Kidney capillary endothelial cell (primary cell): Measurements from ENCODE around the gene ALAD.
"Not testable (repeated sequence)": the region's sequence is repeated elsewhere in the genome, so short reads cannot be mapped to it uniquely, and the experiment has no call there.

ENCODE experiments used
- DNase-seq: peaks from one replicate; pipeline ENCODE4 v3.0.0-alpha.2; 2018; ENCODE audit warnings: low spot score

Gene ALAD

DNA sequence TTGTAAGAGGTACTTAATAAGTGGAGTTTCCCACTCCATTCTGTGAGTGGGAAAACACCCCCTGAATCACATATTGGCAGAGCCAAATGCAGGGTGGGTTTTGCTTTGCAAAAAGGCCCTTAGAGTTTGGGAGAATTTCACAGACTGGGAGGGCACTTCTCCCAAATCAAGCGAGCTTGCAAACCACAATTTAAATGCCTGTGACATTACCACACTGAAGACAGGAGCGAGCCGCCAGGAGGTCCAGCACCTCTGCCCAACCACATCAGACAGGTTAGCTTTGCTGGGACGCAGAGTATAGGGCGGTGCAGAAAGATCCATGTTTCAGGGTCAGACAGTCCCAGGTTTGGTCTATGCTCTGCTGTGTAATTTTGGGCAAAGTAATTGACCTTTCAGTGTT lies 2.3 kb downstream of the ALAD start:
- no peak for DNase-seq

DNA sequence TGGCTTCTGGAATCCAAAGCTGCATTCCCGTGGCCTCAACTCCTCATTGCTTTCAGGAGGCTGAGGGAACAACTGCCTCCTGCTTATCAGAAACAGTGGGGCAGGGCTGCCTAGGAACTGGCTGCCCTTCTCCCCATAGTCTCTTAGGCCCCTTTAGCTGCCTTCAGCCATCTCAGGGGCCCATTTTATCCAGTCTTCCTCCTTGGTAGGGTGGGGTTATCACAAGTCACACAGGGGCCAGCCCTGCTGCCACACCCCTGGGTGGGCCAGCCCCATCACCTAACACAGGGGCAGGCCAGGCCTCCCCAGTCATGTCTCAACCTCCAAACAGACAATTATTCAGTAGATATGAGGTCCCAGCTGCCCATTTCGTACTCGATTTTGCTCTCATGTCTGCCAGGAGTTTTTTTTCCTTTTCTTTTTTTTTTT lies 3.9 kb downstream of the ALAD start:
- DNase-seq, result no peak

DNA sequence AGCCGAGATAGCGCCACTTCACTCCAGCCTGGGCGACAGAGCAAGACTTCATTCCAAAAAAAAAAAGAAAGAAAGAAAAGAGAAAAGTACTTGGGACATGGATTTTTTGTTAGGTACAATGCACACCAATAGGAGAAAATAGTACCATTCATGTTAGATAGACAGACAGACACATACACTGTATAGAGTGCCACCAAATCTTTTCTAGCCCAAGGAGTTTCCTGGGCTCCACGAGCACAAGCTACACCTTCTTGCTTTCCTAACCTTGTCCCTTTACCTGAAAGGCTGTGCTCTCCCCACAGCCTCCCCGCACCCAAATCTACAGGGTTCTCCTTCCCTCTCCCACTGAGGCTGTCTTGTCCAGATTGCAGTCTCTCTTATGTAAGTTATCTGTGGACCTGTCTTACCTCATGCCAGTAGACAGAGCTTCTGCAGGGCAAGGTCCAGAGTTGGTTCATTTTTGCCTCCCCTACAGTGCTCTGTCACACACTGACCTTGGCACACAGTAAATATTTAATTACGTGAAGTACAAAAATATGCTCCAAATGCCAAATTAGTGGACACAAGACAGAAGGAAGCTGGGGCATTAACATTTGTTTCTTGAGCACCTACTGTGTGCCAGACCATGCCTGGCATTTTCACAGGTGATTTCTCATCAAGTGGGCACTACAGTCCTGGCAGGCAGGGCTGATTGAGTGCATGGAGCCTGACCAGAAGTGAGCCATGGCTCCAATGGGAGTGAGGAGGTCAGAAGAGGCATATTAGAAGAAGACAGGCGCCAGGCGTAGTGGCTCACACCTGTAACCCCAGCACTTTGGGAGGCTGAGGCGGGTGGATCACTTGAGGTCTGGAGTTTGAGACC lies 5.9 kb downstream of the ALAD start:
- DNase-seq, result no peak

DNA sequence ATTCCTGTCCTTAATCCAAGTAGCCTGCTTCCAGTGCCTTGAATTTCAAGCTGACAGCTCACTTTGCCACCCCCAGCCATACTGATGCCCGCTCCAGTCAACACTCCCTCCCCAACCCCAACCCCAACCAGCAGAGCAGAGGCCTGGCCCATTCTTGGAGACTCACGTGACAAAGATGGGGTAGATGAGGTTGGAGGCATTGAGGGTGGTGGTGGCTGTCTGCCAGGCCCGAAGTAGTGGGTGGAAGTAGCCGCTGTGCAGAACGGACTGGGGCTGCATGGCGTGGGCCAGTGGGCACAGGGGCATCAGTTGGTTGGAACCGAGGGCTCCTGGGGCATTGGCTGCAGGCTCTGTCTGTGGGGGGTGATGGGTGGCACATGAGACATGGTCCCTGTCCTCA lies 7.8 kb downstream of the ALAD start:
- no peak for DNase-seq

DNA sequence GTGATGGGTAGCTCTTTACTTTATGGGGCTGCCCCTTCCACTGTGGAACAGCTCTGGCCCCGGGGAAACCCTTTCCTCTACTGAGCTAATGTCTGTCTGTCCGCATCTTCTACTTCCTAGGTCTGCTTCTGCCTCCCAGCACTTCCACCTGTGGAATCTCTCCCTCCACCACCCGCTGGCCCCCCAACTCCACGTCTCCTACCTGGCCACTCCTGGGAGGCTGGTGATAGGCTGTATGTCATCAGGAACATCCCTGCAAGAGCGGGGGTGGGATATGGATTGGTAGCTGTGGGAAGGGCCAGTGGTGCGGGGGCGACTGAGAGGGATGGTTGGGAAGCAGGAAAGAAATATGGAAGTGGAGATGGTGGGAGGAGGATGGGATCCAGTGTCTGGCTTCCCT lies 9.2 kb downstream of the ALAD start:
- DNase-seq, result no peak

DNA sequence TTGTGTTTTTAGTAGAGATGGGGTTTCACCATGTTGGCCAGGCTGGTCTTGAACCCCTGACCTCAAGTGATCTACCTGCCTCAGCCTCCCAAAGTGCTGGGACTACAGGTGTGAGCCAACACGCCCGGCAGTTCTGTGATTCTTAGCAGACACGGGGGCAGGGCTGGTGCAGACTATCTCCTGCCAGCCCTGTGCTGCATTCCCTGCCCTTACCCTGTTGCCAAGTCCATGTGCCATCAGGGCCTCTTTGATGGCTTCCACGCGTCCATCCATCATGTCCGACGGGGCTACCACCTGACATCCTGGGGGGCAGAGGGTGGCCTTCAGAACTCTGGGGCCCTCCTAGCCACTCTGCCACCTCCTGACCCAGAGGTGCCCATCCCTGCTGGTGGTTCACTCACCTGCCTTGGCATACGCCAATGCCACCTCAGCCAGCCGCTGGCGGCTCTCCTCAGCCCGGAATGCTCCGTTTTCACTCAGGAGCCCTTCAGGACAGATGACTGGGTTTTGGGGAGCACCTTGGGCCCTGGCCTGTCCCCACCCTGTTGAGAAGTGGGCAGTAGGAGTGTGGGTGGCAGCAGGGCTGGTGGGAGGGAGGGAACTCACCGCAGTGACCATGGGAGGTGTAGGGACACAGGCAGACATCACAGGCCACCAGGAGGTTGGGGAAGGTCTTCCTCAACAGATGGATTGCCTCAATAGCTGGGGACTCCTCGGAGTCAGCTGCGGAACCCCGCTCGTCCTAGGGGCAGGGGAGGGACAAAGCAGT lies 10.7 kb downstream of the ALAD start:
- DNase-seq, result no peak

DNA sequence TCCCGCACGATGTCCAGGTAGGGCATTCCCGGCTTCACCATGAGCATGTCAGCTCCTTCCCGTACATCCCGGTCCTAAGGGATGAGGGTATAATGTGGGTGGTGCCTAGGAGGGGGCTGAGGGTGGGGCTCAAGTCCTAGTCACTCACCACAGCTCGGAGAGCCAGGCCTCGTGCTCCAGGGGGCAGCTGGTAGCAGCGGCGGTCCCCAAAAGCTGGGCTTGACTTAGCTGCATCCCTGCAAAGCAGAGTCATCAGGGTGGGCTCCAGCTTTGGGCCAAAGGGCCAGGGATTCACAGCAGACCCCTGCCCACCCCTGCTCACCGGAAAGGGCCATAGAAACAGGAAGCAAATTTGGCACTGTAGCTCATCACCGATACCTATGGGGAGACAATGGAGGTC lies 11.6 kb downstream of the ALAD start:
- no peak for DNase-seq

DNA sequence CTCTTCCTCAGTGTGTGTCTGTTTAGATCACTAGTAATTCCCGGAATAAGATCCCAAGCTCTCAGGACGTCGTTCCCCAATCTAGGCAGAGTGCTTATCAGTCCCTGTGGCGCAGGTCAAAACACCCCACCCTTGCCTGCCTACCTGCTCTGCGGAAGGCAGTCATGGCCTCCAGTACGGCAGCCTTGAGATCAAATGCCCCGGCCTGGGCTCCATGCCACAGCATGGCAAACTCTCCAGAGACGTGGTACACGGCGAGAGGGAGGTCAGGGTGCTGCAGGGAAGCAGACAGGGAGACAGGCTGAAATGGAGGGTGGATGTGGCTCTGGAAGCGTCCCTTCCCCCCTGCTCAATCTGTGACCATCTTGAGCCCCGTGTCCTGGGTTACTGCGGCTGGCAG lies 12.3 kb downstream of the ALAD start:
- DNase-seq, result no peak

DNA sequence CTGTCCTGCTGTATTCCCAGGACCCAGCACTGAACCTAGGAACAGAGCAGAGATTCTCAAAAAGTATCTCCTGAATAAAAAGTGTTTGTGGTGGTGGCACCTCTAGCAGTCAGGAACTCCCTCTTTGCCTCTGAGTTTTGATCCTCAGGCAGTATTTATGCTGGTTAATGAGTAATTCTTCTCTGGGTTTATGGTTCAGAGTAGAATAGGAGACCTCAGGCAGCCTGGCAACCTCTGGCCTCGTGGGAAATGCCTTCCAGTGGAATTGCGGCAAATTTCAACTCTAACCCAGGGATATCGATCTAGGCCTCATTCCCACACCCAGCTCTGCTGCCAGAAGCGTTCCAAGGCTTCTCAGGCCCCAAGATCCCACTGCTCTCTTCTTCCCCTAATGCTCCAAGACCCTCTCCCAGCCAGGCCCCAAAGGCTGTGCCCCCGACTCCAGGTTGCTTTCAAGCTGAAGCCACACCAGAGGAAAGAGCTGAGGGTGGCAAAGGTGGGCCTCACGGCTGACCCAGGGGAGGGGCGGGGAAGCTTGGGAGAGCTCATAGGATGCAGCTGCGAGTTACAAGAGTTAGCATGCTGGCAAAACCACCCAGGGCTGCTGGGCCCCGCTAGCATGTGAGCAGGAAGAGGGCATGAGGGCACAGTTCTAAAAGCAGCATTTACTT lies 13.4 kb downstream of the ALAD start:
- DNase-seq, result no peak

DNA sequence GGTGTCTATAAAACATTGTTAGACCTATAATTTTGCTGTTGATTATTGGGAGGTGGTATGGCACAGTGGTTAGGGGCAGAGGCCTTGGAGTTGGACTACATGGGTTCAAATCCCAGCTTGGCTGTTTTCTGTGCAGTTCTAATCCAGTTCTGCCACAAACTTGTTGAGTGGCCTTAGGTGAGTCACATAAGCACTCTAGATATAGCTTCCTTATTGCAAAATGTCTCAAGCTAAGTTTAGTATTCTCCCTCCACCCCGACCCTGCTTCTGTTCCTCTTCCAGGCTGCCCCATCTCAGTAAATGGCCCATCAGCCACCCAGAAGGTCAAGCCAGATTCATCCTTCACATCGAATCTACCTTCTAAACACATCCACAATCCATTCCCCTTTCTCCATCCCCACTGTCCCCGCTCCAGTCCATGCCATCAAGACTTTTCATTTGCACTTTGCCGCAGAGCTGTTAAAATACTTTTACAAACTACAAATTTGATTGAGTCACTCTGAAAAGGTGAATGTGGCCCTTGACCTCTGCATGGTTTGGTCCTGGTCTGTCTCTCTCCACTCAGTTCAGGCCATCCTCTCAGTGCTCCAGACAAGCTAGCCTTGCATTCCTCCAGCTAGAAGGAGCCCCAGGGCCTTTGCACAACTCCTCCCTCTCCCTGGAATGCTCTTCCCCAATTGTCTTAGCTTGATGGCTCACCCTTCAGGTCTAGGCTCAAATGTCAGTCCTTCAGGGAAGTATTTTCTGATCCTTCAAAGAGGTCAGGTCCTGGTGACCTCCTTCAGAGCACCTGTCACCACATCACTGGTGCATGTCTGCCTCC lies 14.3 kb downstream of the ALAD start:
- DNase-seq, result no peak

DNA sequence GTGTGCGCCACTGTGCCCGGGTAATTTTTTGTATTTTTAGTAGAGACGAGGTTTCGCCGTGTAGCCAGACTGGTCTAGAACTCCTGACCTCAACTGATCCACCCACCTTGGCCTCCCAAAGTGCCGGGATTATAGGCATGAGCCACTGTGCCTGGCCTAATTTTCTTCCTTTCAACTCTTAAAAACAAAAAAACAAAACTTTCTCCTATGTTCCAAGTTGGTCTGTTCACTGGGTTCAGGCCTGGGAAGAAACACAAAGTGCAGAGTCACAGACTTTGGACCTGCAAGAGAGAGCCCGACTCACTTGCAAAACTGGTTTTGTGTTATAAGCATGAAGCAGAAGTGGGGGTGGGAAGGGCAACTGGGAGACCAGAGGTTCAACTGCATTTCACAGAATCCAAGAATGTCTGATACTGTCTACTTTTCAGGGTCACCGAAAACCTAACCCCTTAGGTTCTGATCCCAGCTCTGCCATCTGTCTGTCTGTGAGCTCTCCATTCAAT lies 19.1 kb downstream of the ALAD start:
- no peak for DNase-seq

DNA sequence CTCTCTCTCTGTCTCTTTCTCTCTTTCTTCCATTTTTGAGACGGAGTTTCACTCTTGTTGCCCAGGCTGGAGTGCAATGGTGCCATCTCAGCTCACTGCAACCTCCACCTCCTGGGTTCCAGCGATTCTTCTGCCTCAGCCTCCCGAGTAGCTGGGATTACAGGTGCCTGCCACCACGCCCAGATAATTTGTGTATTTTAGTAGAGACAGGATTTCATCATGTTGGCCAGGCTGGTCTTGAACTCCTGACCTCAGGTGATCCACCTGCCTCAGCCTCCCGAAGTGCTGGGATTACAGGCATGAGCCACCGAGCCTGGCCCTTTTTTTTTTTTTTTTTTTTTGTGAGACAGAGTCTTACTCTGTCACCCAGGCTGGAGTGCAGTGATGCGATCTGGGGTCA lies 19.6 kb downstream of the ALAD start:
- DNase-seq, result not testable (repeated sequence)

DNA sequence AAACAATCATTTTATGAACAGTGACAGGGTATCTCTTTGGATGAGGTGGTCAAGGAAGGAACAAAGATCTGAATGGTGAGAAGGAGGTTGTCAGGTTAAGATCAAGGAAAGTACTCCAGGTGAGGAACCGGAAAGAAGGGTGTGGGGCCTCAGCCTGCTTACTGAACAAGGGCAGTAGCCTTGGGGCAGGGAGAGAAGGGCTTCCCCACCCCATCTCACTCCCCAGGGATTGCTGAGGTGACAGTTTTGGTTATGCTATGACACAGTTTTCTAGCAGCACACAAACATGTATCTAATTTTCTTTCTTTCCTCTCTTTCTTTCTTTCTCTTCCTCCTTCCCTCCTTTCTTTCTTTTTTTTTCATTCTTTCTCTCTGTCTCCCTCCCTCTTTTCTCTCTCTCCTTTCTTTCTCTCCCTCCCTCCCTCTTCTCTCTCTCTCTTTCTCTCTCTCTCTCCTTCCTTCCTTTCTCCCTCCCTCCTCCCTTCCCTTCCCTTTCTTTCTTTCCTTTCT lies 20.2 kb downstream of the ALAD start:
- no peak for DNase-seq

DNA sequence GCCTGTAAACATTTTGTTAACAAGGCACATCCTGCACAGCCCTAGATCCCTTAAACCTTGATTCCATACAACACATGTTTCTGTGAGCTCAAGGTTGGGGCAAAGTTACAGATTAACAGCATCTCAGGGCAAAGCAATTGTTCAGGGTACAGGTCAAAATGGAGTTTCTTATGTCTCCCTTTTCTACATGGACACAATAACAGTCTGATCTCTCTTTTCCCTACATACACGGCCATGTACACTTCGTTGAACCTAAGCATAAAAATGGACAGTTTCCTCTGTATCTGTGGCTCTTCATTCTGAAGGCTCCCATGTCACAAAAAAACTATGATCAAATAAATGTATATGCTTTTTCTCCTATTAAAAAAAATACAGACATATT lies 21.3 kb downstream of the ALAD start:
- DNase-seq, result not testable (repeated sequence)

DNA sequence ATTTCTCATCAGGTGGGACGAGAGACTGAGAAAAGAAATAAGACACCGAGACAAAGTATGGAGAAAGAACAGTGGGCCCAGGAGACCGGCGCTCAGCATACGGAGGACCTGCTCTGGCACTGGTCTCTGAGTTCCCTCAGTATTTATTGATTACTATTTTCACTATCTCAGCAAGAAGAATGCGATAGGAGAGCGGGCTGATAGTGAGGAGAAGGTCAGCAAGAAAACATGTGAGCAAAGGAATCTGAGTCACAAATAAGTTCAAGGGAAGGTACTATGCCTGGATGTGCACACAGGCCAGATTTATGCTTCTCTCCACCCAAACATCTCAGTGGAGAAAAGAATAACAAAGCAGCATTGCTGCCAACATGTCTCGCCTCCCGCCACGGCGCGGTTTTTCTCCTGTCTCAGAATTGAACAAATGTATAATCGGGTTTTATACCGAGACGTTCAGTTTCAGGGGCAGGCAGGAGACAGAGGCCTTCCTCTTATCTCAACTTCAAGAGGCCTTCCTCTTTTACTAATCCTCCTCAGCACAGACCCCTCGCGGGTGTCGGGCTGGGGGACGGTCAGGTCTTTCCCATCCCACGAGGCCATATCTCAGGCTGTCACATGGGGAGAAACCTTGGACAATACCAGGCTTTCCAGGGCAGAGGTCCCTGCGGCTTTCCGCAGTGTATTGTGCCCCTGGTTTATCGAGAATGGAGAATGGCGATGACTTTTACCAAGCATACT lies 21.8 kb downstream of the ALAD start:
- DNase-seq, result not testable (repeated sequence)

DNA sequence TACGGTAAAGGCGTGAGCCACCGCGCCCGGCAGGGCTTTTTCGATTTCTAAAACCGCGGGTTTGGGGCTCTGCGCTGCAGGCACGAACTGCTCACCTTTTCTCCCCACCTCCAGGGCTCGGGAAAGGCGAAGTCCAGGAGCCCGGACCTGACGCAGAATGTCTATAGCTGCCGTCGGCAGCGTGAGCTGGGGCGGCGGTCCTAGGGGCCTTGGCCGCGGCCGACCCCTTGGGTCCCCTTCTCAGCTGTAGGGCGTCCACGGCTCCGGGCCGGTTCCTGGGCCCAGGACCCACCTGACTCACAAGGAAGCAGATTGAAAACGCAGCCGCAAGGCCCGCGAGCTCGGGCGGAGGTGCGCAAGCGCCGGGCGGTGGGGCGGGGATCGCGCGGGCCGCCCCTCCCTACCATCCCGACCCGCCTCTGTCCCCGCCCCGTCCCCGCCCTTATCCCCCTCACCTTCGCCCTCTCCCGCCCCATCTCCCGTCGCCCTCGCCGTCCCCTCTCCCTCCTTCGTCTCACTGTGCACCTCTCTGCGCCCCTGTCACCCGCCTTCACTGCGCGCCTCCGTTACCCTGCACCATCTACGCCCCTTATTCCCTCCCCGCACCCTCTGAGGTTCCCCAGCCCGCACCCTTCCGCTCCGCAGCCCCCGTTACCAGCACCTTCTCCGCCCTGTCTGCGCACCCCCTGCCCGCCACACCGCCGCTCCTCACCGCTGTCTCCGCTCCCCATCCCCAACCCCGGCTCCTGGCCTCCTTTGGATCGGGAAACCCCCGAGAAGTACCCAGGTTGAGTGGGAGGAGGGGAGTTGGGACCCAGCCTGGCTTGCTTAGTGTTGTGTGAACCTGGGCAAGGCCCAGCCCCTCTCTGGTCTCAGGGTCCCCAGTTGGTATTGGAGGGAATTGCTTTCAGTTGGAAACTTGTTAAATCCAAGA lies 24.2 kb downstream of the ALAD start, which contains the start of gene HDHD3:
Gene HDHD3 (minus strand): TSS at position 353 of the 934 bp plus-strand sequence. CDS start 2,632 bp downstream, outside the sequence.
- DNase-seq, result peak; percentile 38

DNA sequence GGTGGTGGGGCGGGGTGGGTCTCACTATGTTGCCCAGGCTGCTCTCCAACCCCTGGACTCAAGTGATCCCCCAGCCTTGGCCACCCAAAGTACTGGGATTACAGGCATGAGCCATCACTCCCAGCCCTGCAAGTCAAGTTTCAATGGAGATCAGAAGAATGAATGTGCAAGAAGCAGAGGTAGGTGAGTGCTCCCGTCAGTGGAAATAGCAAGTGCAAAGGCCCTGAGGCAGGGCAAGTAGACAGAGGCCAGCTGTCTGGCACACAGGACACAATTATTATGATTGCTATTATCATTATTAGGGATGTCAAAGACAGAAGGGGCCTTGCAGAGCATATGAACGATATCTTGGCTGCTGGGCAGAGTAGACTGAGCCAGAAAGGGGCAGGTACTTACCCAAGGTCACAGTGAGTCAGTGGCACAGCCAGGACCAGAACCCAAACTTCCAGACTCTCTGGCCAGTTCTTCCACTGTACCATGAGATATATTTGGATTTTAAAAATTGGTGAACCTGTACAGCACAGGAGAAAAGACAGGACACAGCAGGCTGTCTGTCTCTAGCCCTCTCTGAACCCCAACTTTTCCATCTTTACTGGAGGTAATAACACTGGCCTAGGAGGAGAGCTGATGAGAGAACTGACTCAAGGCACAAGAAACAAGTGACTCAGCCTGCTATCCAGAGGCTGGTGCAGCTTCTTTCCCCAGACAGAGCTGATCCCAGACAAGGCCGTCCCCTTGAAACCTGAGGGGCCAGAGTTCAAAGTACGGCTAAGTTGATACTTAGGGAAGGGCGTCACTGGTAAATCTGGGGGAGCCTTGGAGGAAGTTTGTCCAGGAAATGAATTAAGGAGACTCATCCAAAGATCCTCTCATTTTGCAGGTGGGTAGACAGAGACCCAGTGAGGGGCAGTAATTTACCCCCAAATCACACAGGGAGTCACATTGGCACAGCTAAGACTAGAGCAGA lies 25.7 kb downstream of the ALAD start:
- no peak for DNase-seq

DNA sequence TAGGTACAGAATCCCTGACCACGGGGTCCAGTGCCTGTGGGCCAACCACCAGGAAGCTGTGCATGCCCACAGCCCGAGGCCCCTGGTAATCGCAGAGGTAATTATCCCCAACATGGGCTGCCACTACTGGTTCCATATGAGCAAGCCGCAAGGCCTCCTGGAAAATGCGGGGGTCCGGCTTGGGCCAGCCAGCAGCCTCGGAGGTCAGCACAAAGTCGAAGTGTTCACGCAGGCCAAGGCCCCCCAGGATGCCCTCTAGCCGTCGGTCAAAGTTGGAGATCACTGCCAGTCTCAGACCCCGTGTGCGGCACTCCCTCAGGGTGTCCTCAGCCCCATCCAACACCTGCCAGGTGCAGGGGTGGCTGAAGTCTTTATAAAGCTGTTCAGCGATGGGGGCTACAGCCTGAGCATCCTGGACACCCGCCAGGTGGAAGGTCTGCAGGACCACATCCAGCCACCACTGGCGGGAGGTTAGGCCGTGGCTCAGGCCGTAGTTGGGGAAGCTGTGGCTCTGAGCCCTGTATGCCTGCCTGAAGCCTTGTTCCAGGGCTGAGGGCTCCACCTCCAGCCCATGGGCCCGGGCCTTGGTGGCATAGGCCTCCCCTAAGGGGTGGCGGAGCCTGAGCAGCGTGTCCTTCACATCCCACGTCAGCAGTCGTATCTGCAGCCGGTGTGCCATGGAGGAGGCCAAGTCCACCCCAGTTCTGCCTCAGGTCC lies 27.2 kb downstream of the ALAD start:
- DNase-seq, result no peak
